Pancreas (tissue), 10 donors: ENCODE data around the gene GORASP1. TPM values are rescaled to one million over a fixed set of nuclear protein-coding genes. Genes with fewer than 3 reads are reported as not detected.
A peak's percentile ranks its signal among the peaks of the same experiment; 100 is the strongest.

Source experiments
- ATAC-seq, 4 donors: fragments of 200-7000 bp; cut with Tn5 transposase; one replicate each; pipeline versions ENCODE4 v1.8.0 to v1.9.1; 2020; ENCODE audit warnings: mild to moderate bottlenecking in 4 of 4, moderate library complexity in 4 of 4
- DNase-seq, 6 donors: peaks; one replicate each; pipeline ENCODE4 v3.0.0-alpha.2; 2020
- FAIRE-seq: peaks from 2 replicates; lab custom pipeline; 2012; peaks lifted over from hg19 to GRCh38; lab: Jason Lieb, UNC
- H3K27ac ChIP-seq, 4 donors: fragments of 200-600 bp; sonication (generic); 1 replicate in 3 of 4; 2 replicates in 1 of 4; pipeline versions ENCODE4 v1.5.0 to v1.8.0; 2020
- H3K27me3 ChIP-seq, 4 donors: fragments of 200-600 bp; one replicate each; pipeline ENCODE4 v1.8.0; 2021
- H3K36me3 ChIP-seq, 3 donors: fragments of 200-600 bp; sonication (generic) in 1 of 3; one replicate each; pipeline versions ENCODE4 v1.5.0 to v1.8.0; 2020 to 2021
- H3K4me1 ChIP-seq, 3 donors: fragments of 200-600 bp; one replicate each; pipeline ENCODE4 v1.8.0; 2021
- H3K4me3 ChIP-seq, 4 donors: fragments of 200-600 bp; sonication (generic) in 2 of 4; one replicate each; pipeline versions ENCODE4 v1.5.0 to v1.8.0; 2020 to 2021
- H3K9me3 ChIP-seq, 4 donors: fragments of 200-600 bp; one replicate each; pipeline ENCODE4 v1.8.0; 2021
- CTCF ChIP-seq, 4 donors: fragments of 200-600 bp; sonication (generic) in 3 of 4; IDR thresholded peaks; one replicate each; pipeline versions ENCODE4 v1.5.0 to v1.8.0; 2021; ENCODE audit warnings: antibody characterized with exemption in 4 of 4
- WGBS, 2 donors: extraction: QIAGEN DNeasy Blood & Tissue Kit; methylation state at CpG; one replicate each; pipeline ENCODE4 v1.1.7; 2013; 5-methylcytosine and 5-hydroxymethylcytosine counted together
- intact Hi-C, 3 donors: fragments of 100-400 bp; cut with DNase I; formaldehyde crosslinking; loops; one replicate each; pipeline versions ENCODE4 v1.11.1 to v1.14.2; 2022
- polyA plus RNA-seq, 2 donors: library from polyadenylated mRNA; stranded (reverse); fragments of 200-250 nt; gene quantifications; one replicate each; pipeline ENCODE4 v1.2.3, GENCODE V29; 2013
- total RNA-seq, 6 donors: library from RNA; stranded (reverse); fragmentation: NEBNext Ultra II Directional in 4 of 6; extraction: Animal tissue kit (Norgen Biotek cat#: 25700) in 4 of 6; gene quantifications; one replicate each; pipeline versions ENCODE4 v1.2.1 to v1.2.4, GENCODE V29; 2021 to 2023
- donor health status: healthy with polysubstance abuse.
- donor health status: DM: no; HTN: no; CAD: no; lungs with moderate emphysema.
- donor health status: DM: no; HTN: no; CAD: no.
- donor health status: control.
- donor health status: control.
- donor health status: Bipolar disorder and iron deficiency.
- donor health status: DM: yes; HTN: yes; CAD: no.
- donor health status: DM: no; HTN: no; CAD: no.
- donor health status: DM: no; HTN: no; CAD: no.
- donor health status: DM: yes; HTN: yes; CAD: no.

GORASP1 gene
- total and polyA plus RNA-seq, 8 donors = 25.9 to 79.6 (median 34.3) TPM

GRCh38 chr3:39097716-39098472, 9.5 kb downstream of the GORASP1 start:
- Histone ChIP-seq H3K36me3 (peaks cover 0 to 47% (median 35%) of the 10 kb centered on the region in 3 donors), H3K27ac (peak overlapping the region in 3 of 4 donors; percentile 71 to 75 (median 73)), H3K27me3 (no peaks in the 10 kb centered on the region), H3K4me3 (no peak overlapping the region), H3K4me1 (no peaks in the 10 kb centered on the region), H3K9me3 (no peaks in the 10 kb centered on the region)
- FAIRE-seq (no peak), DNase-seq (peak in 1 of 6 donors; percentile 51), ATAC-seq (no peak)
- WGBS, 2 donors = 86 to 91% methylated on average over 8 of the region's 8 CpGs
- intact Hi-C loops = no loop called here
- no peak for TF ChIP-seq CTCF (IDR thresholded peaks at IDR 0.05)

- FAIRE-seq = no peak
- Histone ChIP-seq H3K27ac (peak overlapping the region; percentile 46 to 75 (median 72)), H3K9me3 (no peaks in the 10 kb centered on the region), H3K4me1 (no peaks in the 10 kb centered on the region), H3K27me3 (no peaks in the 10 kb centered on the region), H3K4me3 (no peak overlapping the region), H3K36me3 (peaks cover 0 to 54% (median 35%) of the 10 kb centered on the region in 3 donors)
- WGBS, 2 donors = 49 to 53% methylated on average over 3 of the region's 3 CpGs
- no peak for TF ChIP-seq CTCF (IDR thresholded peaks at IDR 0.05)
- intact Hi-C loops = no loop called here
- DNase-seq = peak in 2 of 6 donors; percentile 45 to 48
- ATAC-seq = peak; percentile 58 to 86 (median 72)
These were observed 10.7 kb downstream of the GORASP1 start for GRCh38 chr3:39096775-39097174.

GRCh38 chr3:39095778-39096177, 11.6 kb downstream of the GORASP1 start:
- ATAC-seq (no peak), DNase-seq (no peak), FAIRE-seq (no peak)
- H3K4me1 ChIP-seq = no peaks in the 10 kb centered on the region
- no peaks in the 10 kb centered on the region for H3K9me3 ChIP-seq
- H3K36me3 ChIP-seq = peaks cover 0 to 54% (median 35%) of the 10 kb centered on the region in 3 donors
- H3K27ac ChIP-seq = peak overlapping the region in 3 of 4 donors; percentile 9 to 73 (median 71)
- H3K4me3 ChIP-seq = no peak overlapping the region
- intact Hi-C loops = no loop called here
- no peak for TF ChIP-seq CTCF (IDR thresholded peaks at IDR 0.05)
- no peaks in the 10 kb centered on the region for H3K27me3 ChIP-seq
- whole genome bisulfite sequencing, 2 donors = 53 to 62% methylated on average over 3 of the region's 3 CpGs

GRCh38 chr3:39094851-39095677, 12.4 kb downstream of the GORASP1 start:
- Histone ChIP-seq H3K27ac (no peak overlapping the region), H3K9me3 (no peaks in the 10 kb centered on the region), H3K27me3 (no peaks in the 10 kb centered on the region), H3K36me3 (peaks cover 0 to 50% (median 32%) of the 10 kb centered on the region in 3 donors), H3K4me3 (no peak overlapping the region), H3K4me1 (no peaks in the 10 kb centered on the region)
- intact Hi-C loops = no loop called here
- WGBS, 2 donors = 71 to 74% methylated on average over 7 of the region's 7 CpGs
- FAIRE-seq (no peak), ATAC-seq (no peak), DNase-seq (no peak)
- no peak for TF ChIP-seq CTCF (IDR thresholded peaks at IDR 0.05)
